C4-2B (cell line): ENCODE measurements around the gene SPAG17.

Experiments
- CTCF ChIP-seq: fragments of 450-650 bp; conservative IDR thresholded peaks from 2 replicates; pipeline ENCODE4 v1.5.1; 2017; ENCODE audit warnings: mild to moderate bottlenecking
- ZFX ChIP-seq: fragments of 450-650 bp; IDR thresholded peaks from 2 replicates; pipeline ENCODE4 v1.6.1; 2017

GRCh38 chr1:117919376-117919775, 265.7 kb downstream of the SPAG17 start:
- TF ChIP-seq CTCF (no peak), ZFX (no peak)
